Smooth muscle cell (in vitro differentiated cells): ENCODE results near the gene PLD5. TPM values are rescaled to one million over a fixed set of nuclear protein-coding genes. Genes with fewer than 3 reads are reported as not detected.
A peak's percentile ranks its signal among the peaks of the same experiment; 100 is the strongest.

Experiments
- DNase-seq: peaks from one replicate; lab custom pipeline; 2025; ENCODE audit not compliant: unreplicated experiment; lab: John Stamatoyannopoulos, UW
- H2AFZ ChIP-seq: fragments of 200-600 bp; sonication (generic); 2 replicates; pipeline ENCODE4 v1.6.0; 2016; ENCODE audit warnings: antibody characterized with exemption, low read depth, mild to moderate bottlenecking
- H3F3A ChIP-seq: fragments of 200-600 bp; sonication (generic); 2 replicates; pipeline ENCODE4 v1.6.0; 2017; ENCODE audit warnings: antibody characterized with exemption, low read depth
- H3K27ac ChIP-seq: fragments of 200-600 bp; sonication (generic); 2 replicates; pipeline ENCODE4 v1.5.1; 2016; ENCODE audit warnings: low read depth, mild to moderate bottlenecking
- H3K27me3 ChIP-seq: fragments of 200-600 bp; sonication (generic); 2 replicates; pipeline ENCODE4 v1.6.1; 2016; ENCODE audit warnings: low read depth, mild to moderate bottlenecking
- H3K36me3 ChIP-seq: fragments of 200-600 bp; sonication (generic); 2 replicates; pipeline ENCODE4 v1.5.1; 2016; ENCODE audit warnings: low read depth
- H3K4me1 ChIP-seq: fragments of 200-600 bp; sonication (generic); 2 replicates; pipeline ENCODE4 v1.5.1; 2016; ENCODE audit warnings: low read depth
- H3K4me2 ChIP-seq: fragments of 200-600 bp; sonication (generic); 2 replicates; pipeline ENCODE4 v1.6.0; 2016; ENCODE audit warnings: mild to moderate bottlenecking
- H3K4me3 ChIP-seq: fragments of 200-600 bp; sonication (generic); 2 replicates; pipeline ENCODE4 v1.5.1; 2016; ENCODE audit warnings: mild to moderate bottlenecking
- H3K79me2 ChIP-seq: fragments of 200-600 bp; sonication (generic); 2 replicates; pipeline ENCODE4 v1.6.0; 2016; ENCODE audit warnings: low read depth, mild to moderate bottlenecking
- H3K9ac ChIP-seq: fragments of 200-600 bp; sonication (generic); 2 replicates; pipeline ENCODE4 v1.6.0; 2016; ENCODE audit warnings: low read depth
- H3K9me3 ChIP-seq: fragments of 200-600 bp; sonication (generic); replicated peaks from 2 replicates; pipeline ENCODE4 v1.5.1; 2016; ENCODE audit warnings: low read depth
- H4K20me1 ChIP-seq: fragments of 200-600 bp; sonication (generic); 2 replicates; pipeline ENCODE4 v1.6.0; 2016; ENCODE audit warnings: low read depth
- CTCF ChIP-seq: fragments of 200-600 bp; sonication (generic); IDR thresholded peaks from 2 replicates; pipeline ENCODE4 v1.5.1; 2017; ENCODE audit warnings: borderline replicate concordance, mild to moderate bottlenecking, antibody characterized with exemption; ENCODE audit not compliant: insufficient read depth, poor library complexity, severe bottlenecking
- WGBS: methylation state at CpG from one replicate; pipeline ENCODE4 v1.1.7; 2016; ENCODE audit warnings: low lambda C conversion rate; 5-methylcytosine and 5-hydroxymethylcytosine counted together
- polyA plus RNA-seq: library from polyadenylated mRNA; unstranded; fragments of >200 nt; fragmentation: Nextera tagmentation; extraction: Ambion mirVana; gene quantifications from 2 replicates; pipeline ENCODE4 v1.2.1, GENCODE V29; 2016
- total RNA-seq: library from RNA; depleted of rRNA; stranded (reverse); fragments of >200 nt; gene quantifications from 2 replicates; pipeline ENCODE4 v1.2.3, GENCODE V29; 2014

Gene PLD5
- total and polyA plus RNA-seq, 2 experiments from 2014 or later = 0.25 to 0.27 TPM

- Histone ChIP-seq H3K36me3 (no peaks in the 10 kb centered on the region), H2AFZ (peak overlapping the region; percentile 81), H3K4me2 (peak overlapping the region; percentile 95)
These were observed 552 bp downstream of the PLD5 start for GRCh38 chr1:242523719-242524570.

GRCh38 chr1:242522996-242523718 is 1.3 kb downstream of the PLD5 start:
- H2AFZ ChIP-seq = no peak overlapping the region
- H3K27ac ChIP-seq = no peak overlapping the region
- no peaks in the 10 kb centered on the region for H4K20me1 ChIP-seq
- 3% methylated on average over 26 of the region's 26 CpGs for WGBS
- H3K27me3 ChIP-seq = peaks cover 73% of the 10 kb centered on the region
- H3K4me2 ChIP-seq = peak overlapping the region; percentile 95
- H3F3A ChIP-seq = no peaks in the 10 kb centered on the region
- no peak overlapping the region for H3K9ac ChIP-seq
- H3K4me3 ChIP-seq = peak overlapping the region; percentile 56
- H3K79me2 ChIP-seq = no peaks in the 10 kb centered on the region
- TF ChIP-seq CTCF = no peak
- no peaks in the 10 kb centered on the region for H3K9me3 ChIP-seq
- no peak for DNase-seq
- H3K4me1 ChIP-seq = peaks cover 10% of the 10 kb centered on the region
- no peaks in the 10 kb centered on the region for H3K36me3 ChIP-seq

More at GRCh38 chr1:242523719-242524570, 552 bp downstream of the PLD5 start:
- H3K9me3 ChIP-seq = no peaks in the 10 kb centered on the region
- no peak overlapping the region for H3K9ac ChIP-seq
- no peak for TF ChIP-seq CTCF
- H3K4me3 ChIP-seq = peak overlapping the region; percentile 56
- no peaks in the 10 kb centered on the region for H3K79me2 ChIP-seq
- H3K27ac ChIP-seq = no peak overlapping the region
- WGBS = under 1% methylated on average over 46 of the region's 85 CpGs
- peaks cover 76% of the 10 kb centered on the region for H3K27me3 ChIP-seq
- no peak for DNase-seq
- H3F3A ChIP-seq = no peaks in the 10 kb centered on the region
- no peaks in the 10 kb centered on the region for H4K20me1 ChIP-seq
- H3K4me1 ChIP-seq = peaks cover 10% of the 10 kb centered on the region

- Histone ChIP-seq H3K27ac (no peak overlapping the region), H3K4me3 (no peak overlapping the region), H3K9me3 (no peaks in the 10 kb centered on the region), H3F3A (no peaks in the 10 kb centered on the region), H3K4me1 (peaks cover 10% of the 10 kb centered on the region), H3K79me2 (no peaks in the 10 kb centered on the region), H3K4me2 (no peak overlapping the region), H2AFZ (no peak overlapping the region), H3K9ac (no peak overlapping the region), H4K20me1 (no peaks in the 10 kb centered on the region), H3K27me3 (peaks cover 66% of the 10 kb centered on the region), H3K36me3 (no peaks in the 10 kb centered on the region)
- no peak for TF ChIP-seq CTCF
- DNase-seq = no peak
- WGBS = 67% methylated on average over 6 of the region's 6 CpGs
These were observed 2.1 kb downstream of the PLD5 start for GRCh38 chr1:242522304-242522945.
